Neuronal stem cell (in vitro differentiated cells): ENCODE measurements around the gene ADGRA1.
A peak's percentile ranks its signal among the peaks of the same experiment; 100 is the strongest.
"Not testable (repeated sequence)": the region's sequence is repeated elsewhere in the genome, so short reads cannot be mapped to it uniquely, and the experiment has no call there.

Source experiments
- DNase-seq: peaks from one replicate; pipeline ENCODE4 v3.0.0-alpha.2; 2013; ENCODE audit warnings: low spot score
- H2AFZ ChIP-seq: one replicate; pipeline ENCODE4 v1.6.1; 2013; ENCODE audit warnings: mild to moderate bottlenecking, low read length, inconsistent platforms
- H2AK5ac ChIP-seq: 2 replicates; pipeline ENCODE4 v1.6.1; 2013; ENCODE audit warnings: low read depth, mild to moderate bottlenecking, inconsistent platforms, low read length, moderate library complexity, mixed read lengths
- H2BK120ac ChIP-seq: 2 replicates; pipeline ENCODE4 v1.6.1; 2013; ENCODE audit warnings: low read depth, mild to moderate bottlenecking, inconsistent platforms, low read length, moderate library complexity, mixed read lengths
- H2BK12ac ChIP-seq: one replicate; pipeline ENCODE4 v1.6.1; 2013; ENCODE audit warnings: low read length, inconsistent platforms
- H2BK15ac ChIP-seq: 2 replicates; pipeline ENCODE4 v1.6.1; 2013; ENCODE audit warnings: mild to moderate bottlenecking, low read length, inconsistent platforms, mixed read lengths
- H2BK5ac ChIP-seq: one replicate; pipeline ENCODE4 v1.6.1; 2013; ENCODE audit warnings: inconsistent platforms, mild to moderate bottlenecking, low read length, moderate library complexity
- H3K14ac ChIP-seq: one replicate; pipeline ENCODE4 v1.6.1; 2013; ENCODE audit warnings: low read length, inconsistent platforms
- H3K18ac ChIP-seq: 2 replicates; pipeline ENCODE4 v1.6.1; 2013; ENCODE audit warnings: low read length, inconsistent platforms
- H3K23ac ChIP-seq: 2 replicates; pipeline ENCODE4 v1.6.1; 2013; ENCODE audit warnings: low read depth, mild to moderate bottlenecking, mixed read lengths, low read length, inconsistent platforms; ENCODE audit not compliant: poor library complexity
- H3K27ac ChIP-seq: replicated peaks from 3 replicates; pipeline ENCODE4 v1.5.1; 2013; ENCODE audit warnings: low read length, inconsistent platforms
- H3K27me3 ChIP-seq, 3 experiments: 2 replicates each; pipeline ENCODE4 v1.6.1; 2013; ENCODE audit warnings: low read length in 3 of 3, mild to moderate bottlenecking in 2 of 3, inconsistent platforms in 1 of 3, low read depth in 1 of 3, mixed read lengths in 1 of 3, moderate library complexity in 1 of 3; ENCODE audit not compliant: control insufficient read depth in 3 of 3, insufficient read depth in 3 of 3
- H3K36me3 ChIP-seq, 2 donors: replicated peaks in 1 of 2; 2 replicates each; pipeline ENCODE4 v1.6.1; 2013; ENCODE audit warnings: low read length in 2 of 2; ENCODE audit not compliant: control insufficient read depth in 2 of 2, insufficient read depth in 2 of 2
- H3K4ac ChIP-seq: 2 replicates; pipeline ENCODE4 v1.6.1; 2013; ENCODE audit warnings: inconsistent platforms, mild to moderate bottlenecking, low read length, moderate library complexity
- H3K4me1 ChIP-seq, 2 donors: 1 replicate in 1 of 2; 2 replicates in 1 of 2; pipeline ENCODE4 v1.6.1; 2013; ENCODE audit warnings: low read length in 2 of 2, low read depth in 1 of 2; ENCODE audit not compliant: control insufficient read depth in 2 of 2, insufficient read depth in 1 of 2
- H3K4me2 ChIP-seq: one replicate; pipeline ENCODE4 v1.6.1; 2013; ENCODE audit warnings: mild to moderate bottlenecking, low read length, inconsistent platforms; ENCODE audit not compliant: insufficient read depth, poor library complexity, severe bottlenecking
- H3K4me3 ChIP-seq, 2 donors: 2 replicates each; pipeline ENCODE4 v1.5.1; 2013; ENCODE audit warnings: low read length in 2 of 2, mild to moderate bottlenecking in 2 of 2, inconsistent platforms in 1 of 2, moderate library complexity in 1 of 2
- H3K79me1 ChIP-seq: one replicate; pipeline ENCODE4 v1.6.1; 2013; ENCODE audit warnings: low read depth, mild to moderate bottlenecking, inconsistent platforms, low read length, moderate library complexity
- H3K9ac ChIP-seq: one replicate; pipeline ENCODE4 v1.6.1; 2013; ENCODE audit warnings: mild to moderate bottlenecking, low read depth, low read length, inconsistent platforms; ENCODE audit not compliant: poor library complexity
- H3K9me3 ChIP-seq, 2 donors: replicated peaks in 1 of 2; 2 replicates each; pipeline versions ENCODE3 to v1.6.1; 2013; ENCODE audit warnings: low read length in 2 of 2, mild to moderate bottlenecking in 2 of 2, inconsistent platforms in 1 of 2, low read depth in 1 of 2, mixed read lengths in 1 of 2, moderate library complexity in 1 of 2; ENCODE audit not compliant: control insufficient read depth in 2 of 2, insufficient read depth in 1 of 2
- H4K8ac ChIP-seq: one replicate; pipeline ENCODE4 v1.6.1; 2013; ENCODE audit warnings: low read depth, mild to moderate bottlenecking, inconsistent platforms, low read length, moderate library complexity
- H4K91ac ChIP-seq: one replicate; pipeline ENCODE4 v1.6.1; 2013; ENCODE audit warnings: low read length, low read depth, mild to moderate bottlenecking, inconsistent platforms; ENCODE audit not compliant: poor library complexity
- WGBS, 2 donors: extraction: QIAGEN DNeasy Blood & Tissue Kit; methylation state at CpG; one replicate each; pipeline ENCODE4 v1.1.7; 2013; ENCODE audit warnings: missing lambda C conversion rate in 2 of 2, mixed read lengths in 1 of 2; ENCODE audit not compliant: insufficient read length in 2 of 2, insufficient replicate concordance in 1 of 2; ENCODE audit errors: extremely low coverage in 2 of 2; 5-methylcytosine and 5-hydroxymethylcytosine counted together

The ADGRA1 gene

GRCh38 chr10:133150226-133150625 lies 62.5 kb downstream of the ADGRA1 start:
- Histone ChIP-seq H3K9me3 (peaks cover 0 to 13% of the 10 kb centered on the region in 2 donors), H3K23ac (no peak overlapping the region), H4K91ac (no peak overlapping the region), H2BK120ac (no peak overlapping the region), H2BK5ac (no peak overlapping the region), H3K4me1 (peaks cover 5 to 10% of the 10 kb centered on the region in 2 donors), H2BK12ac (no peak overlapping the region), H2BK15ac (no peak overlapping the region), H3K9ac (no peak overlapping the region), H3K4me3 (no peak overlapping the region), H2AFZ (no peak overlapping the region), H2AK5ac (no peak overlapping the region), H3K4ac (no peak overlapping the region), H4K8ac (no peak overlapping the region), H3K36me3 (no peaks in the 10 kb centered on the region), H3K4me2 (no peak overlapping the region), H3K79me1 (no peaks in the 10 kb centered on the region), H3K14ac (no peak overlapping the region), H3K27ac (no peak overlapping the region), H3K18ac (no peak overlapping the region), H3K27me3 (peaks cover 0 to 4% (median 0%) of the 10 kb centered on the region in 3 experiments)
- no CpG with 5 or more reads among the region's 8 CpGs for WGBS, 2 donors
- no peak for DNase-seq

DNA sequence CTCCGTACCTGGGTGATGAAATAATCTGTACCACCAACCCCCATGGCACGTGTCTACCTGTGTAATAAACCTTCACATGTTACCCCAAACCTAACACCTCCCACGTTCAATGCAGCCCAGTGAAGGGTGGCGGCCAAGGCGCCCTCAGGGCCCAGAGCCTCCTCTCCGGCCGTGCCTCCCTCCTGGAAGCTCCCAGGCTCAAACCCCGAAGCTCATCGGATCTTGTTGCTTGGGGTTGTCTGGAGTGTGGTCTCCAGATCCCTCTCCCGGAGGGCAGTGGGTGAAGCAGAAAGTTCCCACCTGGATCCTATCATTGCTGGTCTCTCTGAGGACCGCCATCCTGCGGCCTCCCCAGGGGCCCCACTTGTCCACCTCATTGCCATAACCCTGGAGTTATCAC lies 62.9 kb downstream of the ADGRA1 start:
- WGBS, 2 donors = no CpG with 5 or more reads among the region's 12 CpGs
- Histone ChIP-seq H2BK15ac (no peak overlapping the region), H2AFZ (no peak overlapping the region), H3K4me2 (no peak overlapping the region), H3K9ac (no peak overlapping the region), H3K23ac (no peak overlapping the region), H2BK120ac (no peak overlapping the region), H3K14ac (no peak overlapping the region), H2BK12ac (no peak overlapping the region), H2AK5ac (peak overlapping the region; percentile 36), H3K4me1 (peaks cover 5 to 10% of the 10 kb centered on the region in 2 donors), H3K79me1 (no peaks in the 10 kb centered on the region), H3K27ac (no peak overlapping the region), H3K18ac (peak overlapping the region; percentile 87), H4K8ac (no peak overlapping the region), H3K4ac (no peak overlapping the region), H3K27me3 (peaks cover 0 to 4% (median 0%) of the 10 kb centered on the region in 3 experiments), H4K91ac (peak overlapping the region; percentile 11), H3K36me3 (no peaks in the 10 kb centered on the region), H3K4me3 (no peak overlapping the region), H2BK5ac (peak overlapping the region; percentile 4), H3K9me3 (peaks cover 0 to 13% of the 10 kb centered on the region in 2 donors)
- DNase-seq = no peak

GRCh38 chr10:133151071-133151470 lies 63.3 kb downstream of the ADGRA1 start:
- not testable (repeated sequence) for H2BK15ac ChIP-seq, H3K79me1 ChIP-seq, H4K91ac ChIP-seq, H4K8ac ChIP-seq, H2BK12ac ChIP-seq, H3K18ac ChIP-seq, H3K9ac ChIP-seq, H3K4me2 ChIP-seq, H2BK120ac ChIP-seq, H3K4ac ChIP-seq, DNase-seq, H3K23ac ChIP-seq, H3K27me3 ChIP-seq, H3K4me3 ChIP-seq, H3K14ac ChIP-seq, H3K36me3 ChIP-seq
- H3K4me1 ChIP-seq = peaks cover 5 to 10% of the 10 kb centered on the region in 2 donors
- H2AFZ ChIP-seq = peak overlapping the region; percentile 74
- peak overlapping the region; percentile 36 for H2AK5ac ChIP-seq
- H2BK5ac ChIP-seq = peak overlapping the region; percentile 4
- H3K27ac ChIP-seq = peak overlapping the region; percentile 83
- H3K9me3 ChIP-seq = peaks cover 0 to 13% of the 10 kb centered on the region in 2 donors
- whole genome bisulfite sequencing, 2 donors = no CpG with 5 or more reads among the region's 3 CpGs

DNA sequence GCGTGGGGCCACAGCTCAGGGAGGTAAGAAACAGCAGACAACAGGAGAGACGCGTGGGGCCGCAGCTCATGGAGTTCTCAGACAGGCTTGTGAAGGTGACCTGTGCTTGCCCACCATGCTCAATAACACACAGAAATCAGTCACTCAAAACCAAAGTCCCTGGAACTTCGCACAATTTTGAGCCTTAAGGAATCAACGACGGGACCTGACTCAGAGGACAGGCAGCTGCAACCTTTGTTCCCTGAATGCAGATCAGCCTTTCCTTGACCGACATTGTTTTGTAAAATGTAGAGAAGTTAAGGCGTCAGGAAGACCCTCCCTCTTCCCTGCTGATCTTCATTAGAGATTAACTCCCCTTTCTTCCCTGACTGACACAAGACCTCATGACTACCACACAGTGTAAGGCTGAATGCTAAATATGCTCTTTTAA lies 63.8 kb downstream of the ADGRA1 start:
- Histone ChIP-seq H3K4ac (no peak overlapping the region), H2BK15ac (no peak overlapping the region), H3K27me3 (peaks cover 0 to 4% (median 0%) of the 10 kb centered on the region in 3 experiments), H3K14ac (no peak overlapping the region), H2BK120ac (no peak overlapping the region), H2BK12ac (no peak overlapping the region), H2AK5ac (no peak overlapping the region), H3K79me1 (no peaks in the 10 kb centered on the region), H3K4me3 (no peak overlapping the region), H2BK5ac (no peak overlapping the region), H3K27ac (peak overlapping the region; percentile 83), H3K4me2 (peak overlapping the region; percentile 46), H3K23ac (no peak overlapping the region), H3K18ac (no peak overlapping the region), H3K36me3 (no peaks in the 10 kb centered on the region), H4K8ac (no peak overlapping the region), H3K4me1 (peaks cover 5 to 10% of the 10 kb centered on the region in 2 donors), H3K9ac (no peak overlapping the region), H3K9me3 (peaks cover 0 to 13% of the 10 kb centered on the region in 2 donors), H4K91ac (no peak overlapping the region), H2AFZ (peak overlapping the region; percentile 74)
- DNase-seq = no peak
- WGBS, 2 donors = no CpG with 5 or more reads among the region's 9 CpGs
